Coronary artery (tissue), 2 donors: Measurements from ENCODE around the gene ZNF584.
A peak's percentile ranks its signal among the peaks of the same experiment; 100 is the strongest.

Source experiments
- DNase-seq: peaks from one replicate; pipeline ENCODE4 v3.0.0-alpha.2; 2017; ENCODE audit warnings: low spot score
- H3K27ac ChIP-seq, 2 donors: fragments of 200-600 bp; sonication (generic); one replicate each; pipeline ENCODE4 v1.5.1; 2016 to 2019
- H3K4me3 ChIP-seq: fragments of 200-600 bp; sonication (generic); 2 replicates; pipeline ENCODE4 v1.5.1; 2016; ENCODE audit warnings: mild to moderate bottlenecking, moderate library complexity
- CTCF ChIP-seq: fragments of 200-600 bp; sonication (generic); IDR thresholded peaks from one replicate; pipeline ENCODE4 v1.5.1; 2019; ENCODE audit warnings: antibody characterized with exemption

ZNF584 gene

GRCh38 chr19:58381460-58382212 is 26.8 kb upstream of the ZNF584 start:
- DNase-seq: no peak
- Histone ChIP-seq H3K4me3 (peak overlapping the region; percentile 91), H3K27ac (peak overlapping the region; percentile 74 to 97)
- no peak for TF ChIP-seq CTCF

- Histone ChIP-seq H3K27ac (no peak overlapping the region), H3K4me3 (no peak overlapping the region)
- TF ChIP-seq CTCF: no peak
- DNase-seq: no peak
These were observed 25.3 kb upstream of the ZNF584 start for GRCh38 chr19:58382997-58383603.

- DNase-seq: no peak
- no peak for TF ChIP-seq CTCF
- H3K4me3 ChIP-seq: peak overlapping the region; percentile 98
- peak overlapping the region; percentile 94 to 99 for H3K27ac ChIP-seq
These were observed 23.0 kb upstream of the ZNF584 start for GRCh38 chr19:58385313-58385890.

GRCh38 chr19:58385891-58386575 is 22.4 kb upstream of the ZNF584 start:
- DNase-seq: no peak
- peak overlapping the region; percentile 94 to 99 for H3K27ac ChIP-seq
- peak overlapping the region; percentile 98 for H3K4me3 ChIP-seq
- TF ChIP-seq CTCF: no peak

GRCh38 chr19:58386576-58387337 is 21.7 kb upstream of the ZNF584 start, which contains the start of gene RPS5:
Gene RPS5, plus strand, starts transcription at chr19:58387269. Its CDS starts 869 bp downstream, at chr19:58388138.
- Histone ChIP-seq H3K4me3 (peak within 1 kb of the TSS; percentile 98), H3K27ac (peak within 1 kb of the TSS; percentile 94 to 99)
- DNase-seq: peak; percentile 97
- no peak for TF ChIP-seq CTCF

- no peak for TF ChIP-seq CTCF
- H3K27ac ChIP-seq: peak overlapping the region; percentile 94 to 99
- DNase-seq: no peak
- H3K4me3 ChIP-seq: peak overlapping the region; percentile 98
These were observed 20.9 kb upstream of the ZNF584 start for GRCh38 chr19:58387338-58388174.
